T-cell (primary cell): ENCODE data around the gene HOXA10. TPM values are rescaled to one million over a fixed set of nuclear protein-coding genes. Genes with fewer than 3 reads are reported as not detected.

Source experiments
- ATAC-seq, 4 experiments: fragments of 200-7000 bp in 3 of 4; fragments of 150-1000 bp in 1 of 4; cut with Tn5 transposase; replicated peaks in 1 of 4; 1 replicate in 3 of 4; 2 replicates in 1 of 4; pipeline ENCODE4 v1.10.0; 2021; ENCODE audit warnings: moderate library complexity in 3 of 4, mild to moderate bottlenecking in 2 of 4, moderate number of reproducible peaks in 1 of 4
- CTCF ChIA-PET, 2 donors: fragments of 300-600 bp; sonication (Branson Sonifier 250); formaldehyde crosslinking; loops; one replicate each; lab custom pipeline; 2022; ENCODE audit warnings: antibody characterized with exemption in 2 of 2; lab: Charles Lee
- POLR2A ChIA-PET, 2 donors: fragments of 300-600 bp; sonication (Branson Sonifier 250); formaldehyde crosslinking; loops; one replicate each; lab custom pipeline; 2022; ENCODE audit warnings: antibody characterized with exemption in 2 of 2; lab: Charles Lee
- DNase-seq, 35 experiments: peaks; one replicate each; pipeline versions ENCODE4 v3.0.0 to v3.0.0-alpha.2; 2013 to 2023
- H3K27ac ChIP-seq: one replicate; pipeline ENCODE4 v1.5.1; 2013; ENCODE audit warnings: low read length
- H3K27me3 ChIP-seq, 2 experiments: replicated peaks in 1 of 2; 1 replicate in 1 of 2; 2 replicates in 1 of 2; pipeline versions ENCODE4 v1.6.1 to v1.7.0; 2013; ENCODE audit warnings: low read length in 1 of 2, mixed read lengths in 1 of 2; ENCODE audit not compliant: control insufficient read depth in 2 of 2, insufficient read depth in 2 of 2; ENCODE audit errors: extremely low read depth in 1 of 2
- H3K36me3 ChIP-seq, 2 donors: 1 replicate in 1 of 2; 2 replicates in 1 of 2; pipeline versions ENCODE4 v1.6.1 to v1.7.0; 2013; ENCODE audit warnings: low read length in 1 of 2; ENCODE audit not compliant: control insufficient read depth in 2 of 2, insufficient read depth in 1 of 2; ENCODE audit errors: extremely low read depth in 1 of 2
- H3K4me1 ChIP-seq, 2 experiments: 1 replicate in 1 of 2; 2 replicates in 1 of 2; pipeline versions ENCODE4 v1.6.1 to v1.7.0; 2013; ENCODE audit warnings: low read length in 2 of 2, mixed read lengths in 1 of 2; ENCODE audit not compliant: insufficient read depth in 2 of 2, control insufficient read depth in 1 of 2; ENCODE audit errors: extremely low read depth in 1 of 2
- H3K4me3 ChIP-seq, 2 donors: 1 replicate in 1 of 2; 2 replicates in 1 of 2; pipeline versions ENCODE4 v1.5.1 to v1.7.0; 2013; ENCODE audit warnings: mild to moderate bottlenecking in 2 of 2, low read length in 1 of 2, moderate library complexity in 1 of 2; ENCODE audit not compliant: control insufficient read depth in 1 of 2; ENCODE audit errors: extremely low read depth in 1 of 2
- H3K9me3 ChIP-seq: 2 replicates; pipeline ENCODE4 v1.7.0; 2013
- H3K27ac Mint-ChIP-seq, 2 donors: one replicate each; pipeline ENCODE4 v1.8.0; 2020 to 2021; ENCODE audit warnings: mild to moderate bottlenecking in 2 of 2, mixed read lengths in 2 of 2
- H3K27me3 Mint-ChIP-seq, 2 donors: one replicate each; pipeline ENCODE4 v1.8.0; 2021 to 2022; ENCODE audit warnings: mixed read lengths in 2 of 2
- H3K36me3 Mint-ChIP-seq: one replicate; pipeline ENCODE4 v1.8.0; 2021; ENCODE audit warnings: mixed read lengths
- H3K4me1 Mint-ChIP-seq, 3 donors: one replicate each; pipeline ENCODE4 v1.8.0; 2020 to 2022; ENCODE audit warnings: mixed read lengths in 3 of 3, mild to moderate bottlenecking in 1 of 3
- H3K4me3 Mint-ChIP-seq, 3 donors: one replicate each; pipeline ENCODE4 v1.8.0; 2020 to 2022; ENCODE audit warnings: mild to moderate bottlenecking in 3 of 3, mixed read lengths in 3 of 3, moderate library complexity in 3 of 3
- H3K9me3 Mint-ChIP-seq, 3 donors: one replicate each; pipeline ENCODE4 v1.8.0; 2020 to 2022; ENCODE audit warnings: mixed read lengths in 3 of 3
- WGBS: methylation state at CpG from one replicate; pipeline ENCODE4 v1.1.5; 2013; ENCODE audit warnings: missing lambda C conversion rate; ENCODE audit not compliant: insufficient coverage; 5-methylcytosine and 5-hydroxymethylcytosine counted together
- total RNA-seq, 35 experiments: library from RNA in 6 of 35; stranded (reverse) in 6 of 35; fragments of 120-200 nt in 1 of 35; gene quantifications; one replicate each; pipeline versions ENCODE4 v1.2.1 to v1.2.4 and lab custom pipeline; 2013 to 2026

The HOXA10 gene
- total RNA-seq, 5 donors from 2014 or later (not counting 1 experiment from before 2014, with no cell fraction given) = 0.36 to 0.75 (median 0.51) TPM; not detected in 2

DNA sequence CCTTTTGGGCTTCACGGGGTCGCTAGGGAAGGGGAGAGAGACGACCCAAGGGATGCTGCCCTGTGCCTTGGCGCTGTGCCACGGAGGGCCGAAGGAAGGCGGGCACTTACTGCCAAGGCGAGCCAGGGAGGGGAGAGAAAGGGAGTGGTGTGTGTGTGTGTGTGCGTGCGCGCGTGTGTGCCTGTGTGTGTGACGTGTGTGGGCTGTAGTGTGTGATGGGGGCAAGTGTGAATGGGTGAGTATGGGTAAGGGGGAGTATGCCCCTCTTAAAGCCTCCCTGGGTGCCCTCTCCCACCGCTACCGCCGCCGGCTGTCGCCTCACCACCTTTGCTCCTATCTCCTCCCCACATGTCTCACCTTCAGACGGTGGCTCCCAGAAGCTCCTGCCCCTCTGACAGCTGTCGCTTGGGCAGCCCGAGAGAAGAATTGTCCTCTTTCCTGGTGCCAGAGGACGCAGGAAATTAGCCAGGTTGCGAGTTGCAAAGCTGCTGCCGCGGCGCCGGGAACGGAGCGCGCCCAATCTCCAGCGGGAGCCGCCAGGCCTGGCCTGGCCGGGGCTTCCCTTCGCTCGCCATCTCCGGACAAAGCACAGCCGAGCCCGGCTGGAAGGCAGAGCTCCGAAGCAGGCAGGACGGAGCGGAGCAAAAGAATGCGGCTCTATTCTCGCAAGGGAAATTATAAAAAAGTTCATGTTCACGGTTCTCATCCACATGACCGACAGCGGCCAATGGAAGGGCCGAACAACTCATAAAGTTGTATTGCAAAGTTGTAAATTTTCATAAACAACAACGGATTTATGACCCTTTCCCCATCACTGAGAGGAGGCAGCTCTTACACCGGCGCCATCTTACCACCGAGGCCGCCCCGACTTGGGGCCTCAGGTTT, 21.9 kb downstream of the HOXA10 start, which contains the start of gene HOXA3:
Gene HOXA3 (minus strand): TSS at position 653 of the 885 bp plus-strand sequence. CDS start 41,943 bp downstream, outside the sequence.
- peaks cover 69 to 90% of the 10 kb centered on the region in 2 donors for H3K27me3 Mint-ChIP-seq
- Histone ChIP-seq H3K4me3 (peak within 1 kb of the TSS; percentile 44 to 46), H3K27me3 (peaks cover 0 to 95% of the 10 kb centered on the region in 2 experiments), H3K36me3 (no peaks in the 10 kb centered on the region), H3K4me1 (peaks cover 15 to 72% of the 10 kb centered on the region in 2 experiments), H3K9me3 (no peaks in the 10 kb centered on the region), H3K27ac (no peak within 1 kb of the TSS)
- H3K36me3 Mint-ChIP-seq = no peaks in the 10 kb centered on the region
- no peak for ATAC-seq
- H3K4me3 Mint-ChIP-seq = peak within 1 kb of the TSS; percentile 60 to 84 (median 61)
- 4% methylated on average over 33 of the region's 53 CpGs for WGBS
- no peak within 1 kb of the TSS for H3K27ac Mint-ChIP-seq
- DNase-seq = peak in 1 of 35 experiments; percentile 13
- H3K9me3 Mint-ChIP-seq = no peaks in the 10 kb centered on the region
- CTCF ChIA-PET = interaction anchor here (0.6 to 2.4 kb wide), 5 partner anchors 9 to 44 kb away, joined by 4 to 8 read pairs (median 4); no protein-coding TSS in a partner anchor
- POLR2A ChIA-PET = interaction anchor here in 1 of 2 donors (0.6 kb wide), 1 partner anchor 449 kb away, joined by 3 read pairs; no protein-coding TSS in a partner anchor
- peaks cover 55 to 64% (median 60%) of the 10 kb centered on the region in 3 donors for H3K4me1 Mint-ChIP-seq

DNA sequence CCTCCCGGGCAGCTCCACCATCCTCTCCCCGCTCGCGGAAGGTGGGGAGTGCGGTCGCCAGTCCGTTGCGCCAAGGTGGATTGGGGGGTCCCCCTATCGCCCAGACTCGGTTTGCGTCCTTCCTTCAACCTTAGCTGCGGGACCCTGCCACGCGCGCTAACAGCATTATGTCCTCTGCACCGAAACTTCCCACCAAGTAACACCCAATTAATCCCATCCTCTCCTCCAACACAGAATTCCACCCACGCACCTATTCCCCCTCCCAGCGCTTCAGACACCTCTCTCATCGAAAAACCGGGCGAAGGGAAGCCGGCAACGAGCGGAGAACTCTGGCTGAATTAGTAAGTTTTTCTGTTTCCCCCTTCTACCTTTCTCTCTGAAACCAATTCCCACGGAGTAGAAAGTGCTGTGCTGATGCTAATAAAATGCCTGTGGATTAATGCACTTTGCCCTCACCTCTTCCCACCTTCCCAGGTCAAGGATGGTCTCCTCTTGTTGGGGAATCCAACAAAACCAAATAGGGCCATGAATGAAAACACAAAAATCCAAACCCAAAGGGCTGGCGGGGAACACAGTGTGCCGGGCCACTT, 22.7 kb downstream of the HOXA10 start:
- no peak overlapping the region for H3K27ac ChIP-seq
- H3K9me3 Mint-ChIP-seq = no peaks in the 10 kb centered on the region
- H3K4me1 ChIP-seq = peaks cover 15 to 68% of the 10 kb centered on the region in 2 experiments
- peak overlapping the region; percentile 44 to 46 for H3K4me3 ChIP-seq
- H3K36me3 ChIP-seq = no peaks in the 10 kb centered on the region
- peaks cover 0 to 95% of the 10 kb centered on the region in 2 experiments for H3K27me3 ChIP-seq
- CTCF ChIA-PET = interaction anchor here (0.6 to 3.3 kb wide), 7 partner anchors 8 to 33 kb away, joined by 3 to 9 read pairs (median 4); partner anchors contain the start of genes HOXA11 (in 1 of the 2) and HOXA4 (in 1 of the 2)
- 3% methylated on average over 11 of the region's 27 CpGs for WGBS
- H3K9me3 ChIP-seq = no peaks in the 10 kb centered on the region
- no peaks in the 10 kb centered on the region for H3K36me3 Mint-ChIP-seq
- peaks cover 73 to 92% of the 10 kb centered on the region in 2 donors for H3K27me3 Mint-ChIP-seq
- DNase-seq (peak in 1 of 35 experiments; percentile 12), ATAC-seq (peak in 2 of 4 experiments; percentile 12 to 34)
- POLR2A ChIA-PET = interaction anchor here in 1 of 2 donors (0.6 kb wide), 1 partner anchor 449 kb away, joined by 3 read pairs; no protein-coding TSS in a partner anchor
- no peak overlapping the region for H3K27ac Mint-ChIP-seq
- H3K4me3 Mint-ChIP-seq = peak overlapping the region; percentile 60 to 63 (median 61)
- peaks cover 56 to 64% (median 57%) of the 10 kb centered on the region in 3 donors for H3K4me1 Mint-ChIP-seq

DNA sequence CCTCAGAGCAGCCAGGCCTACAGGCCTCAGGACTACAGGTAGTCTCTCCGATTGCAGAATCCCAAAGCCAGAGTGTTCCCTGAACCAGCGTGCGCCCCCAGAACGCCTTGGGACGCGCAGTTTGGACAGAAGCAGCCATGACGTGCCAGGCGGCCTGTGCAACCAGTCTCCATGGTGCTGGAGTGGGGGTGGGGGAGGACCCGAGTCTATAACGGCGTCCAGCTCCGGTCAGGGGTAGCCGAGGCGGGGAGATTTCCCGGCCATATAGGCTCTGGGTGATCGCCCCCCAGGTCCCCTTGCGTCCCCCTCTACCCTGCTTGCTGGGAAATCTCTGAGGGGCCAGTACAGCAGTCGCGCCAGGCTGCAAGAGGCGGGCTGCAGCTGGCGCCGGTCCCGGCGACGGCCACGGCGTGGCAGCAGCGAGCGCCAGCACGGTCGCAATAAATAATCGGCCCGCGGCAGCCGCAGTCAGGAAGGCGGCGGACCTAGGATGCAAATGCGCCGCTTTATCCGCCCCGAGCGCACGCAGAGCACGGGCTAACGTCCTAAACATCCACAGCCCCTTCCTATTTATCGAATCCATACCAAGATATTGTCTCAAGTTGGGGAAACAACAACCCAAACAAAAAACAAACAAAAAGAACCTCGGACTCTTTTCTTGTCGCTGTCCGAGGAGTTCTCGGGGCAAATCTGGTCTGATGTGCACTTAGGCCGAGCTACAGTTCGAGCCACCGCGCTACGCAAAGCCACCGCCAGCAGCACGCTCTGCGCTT, 23.4 kb downstream of the HOXA10 start:
- Mint-ChIP-seq H3K27me3 (peaks cover 80 to 94% of the 10 kb centered on the region in 2 donors), H3K4me3 (peak overlapping the region; percentile 60 to 63 (median 61)), H3K9me3 (no peaks in the 10 kb centered on the region), H3K4me1 (peaks cover 52 to 57% (median 52%) of the 10 kb centered on the region in 3 donors), H3K27ac (no peak overlapping the region), H3K36me3 (no peaks in the 10 kb centered on the region)
- Histone ChIP-seq H3K4me1 (peaks cover 14 to 61% of the 10 kb centered on the region in 2 experiments), H3K36me3 (no peaks in the 10 kb centered on the region), H3K27ac (no peak overlapping the region), H3K4me3 (peak overlapping the region; percentile 44 to 46), H3K27me3 (peaks cover 0 to 91% of the 10 kb centered on the region in 2 experiments), H3K9me3 (no peaks in the 10 kb centered on the region)
- DNase-seq = peak in 32 of 35 experiments; percentile 28 to 82 (median 56)
- ChIA-PET POLR2A (no interaction called here), CTCF (interaction anchor here (0.6 to 3.3 kb wide), 13 partner anchors 8 to 655 kb away, joined by 3 to 11 read pairs (median 4); partner anchors contain the start of genes HOXA11 (in 1 of the 2), HOXA4 (in 1 of the 2) and HOXA9 (in 1 of the 2))
- 1% methylated on average over 53 of the region's 58 CpGs for WGBS
- ATAC-seq = peak; percentile 82 to 89 (median 84)

DNA sequence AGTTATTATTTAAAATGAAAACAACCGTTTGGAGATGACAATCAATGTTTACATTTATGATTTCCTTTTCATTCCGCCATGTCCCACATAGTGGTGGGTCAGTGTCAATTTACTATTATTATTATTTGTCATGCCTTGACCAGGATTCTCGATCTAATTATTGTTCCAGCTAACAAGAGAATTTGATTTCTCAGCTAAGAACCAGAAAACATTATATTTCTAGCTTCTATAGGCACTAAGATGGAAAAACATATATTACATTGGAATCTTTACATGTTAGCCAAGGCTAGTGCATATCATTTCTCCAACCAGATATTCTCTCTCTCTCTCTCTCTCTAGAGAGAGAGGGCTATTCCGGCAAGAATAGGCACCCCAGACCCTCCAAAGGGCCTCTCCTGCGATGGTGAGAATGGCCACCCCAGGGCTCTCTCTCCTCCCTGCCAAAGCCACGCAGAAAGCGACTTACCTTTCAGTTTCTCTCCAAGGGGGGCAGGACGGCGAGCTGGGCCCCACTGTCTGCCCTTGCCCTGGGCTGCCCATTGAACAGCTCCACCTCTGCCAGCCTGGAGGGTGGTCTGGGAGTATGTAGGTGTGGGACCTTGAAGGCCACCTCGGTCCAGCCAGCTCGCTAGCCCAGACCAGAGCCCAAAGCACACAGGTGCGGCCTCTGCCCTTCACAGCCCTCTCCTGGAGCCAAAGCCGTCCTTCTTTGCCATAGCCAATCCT, 24.1 kb downstream of the HOXA10 start:
- ChIA-PET CTCF (interaction anchor here (0.5 to 3.3 kb wide), 24 partner anchors 9 to 1258 kb away, joined by 3 to 11 read pairs (median 4); partner anchors contain the start of genes HOXA11 (in 1 of the 2), HOXA4 (in 1 of the 2) and HOXA9 (in 1 of the 2)), POLR2A (no interaction called here)
- H3K4me1 Mint-ChIP-seq = peaks cover 44 to 50% (median 45%) of the 10 kb centered on the region in 3 donors
- no peak for ATAC-seq
- Histone ChIP-seq H3K4me1 (peaks cover 7 to 54% of the 10 kb centered on the region in 2 experiments), H3K27ac (no peak overlapping the region), H3K9me3 (no peaks in the 10 kb centered on the region), H3K4me3 (peak overlapping the region in 1 of 2 donors; percentile 44), H3K36me3 (no peaks in the 10 kb centered on the region), H3K27me3 (peaks cover 0 to 91% of the 10 kb centered on the region in 2 experiments)
- no peaks in the 10 kb centered on the region for H3K9me3 Mint-ChIP-seq
- no peaks in the 10 kb centered on the region for H3K36me3 Mint-ChIP-seq
- H3K27ac Mint-ChIP-seq = no peak overlapping the region
- peak overlapping the region; percentile 13 to 63 (median 47) for H3K4me3 Mint-ChIP-seq
- peaks cover 73 to 94% of the 10 kb centered on the region in 2 donors for H3K27me3 Mint-ChIP-seq
- WGBS = 52% methylated on average over 4 of the region's 13 CpGs
- no peak for DNase-seq
